ENCODE measurements around the gene WNT3.

WNT3 gene

DNA sequence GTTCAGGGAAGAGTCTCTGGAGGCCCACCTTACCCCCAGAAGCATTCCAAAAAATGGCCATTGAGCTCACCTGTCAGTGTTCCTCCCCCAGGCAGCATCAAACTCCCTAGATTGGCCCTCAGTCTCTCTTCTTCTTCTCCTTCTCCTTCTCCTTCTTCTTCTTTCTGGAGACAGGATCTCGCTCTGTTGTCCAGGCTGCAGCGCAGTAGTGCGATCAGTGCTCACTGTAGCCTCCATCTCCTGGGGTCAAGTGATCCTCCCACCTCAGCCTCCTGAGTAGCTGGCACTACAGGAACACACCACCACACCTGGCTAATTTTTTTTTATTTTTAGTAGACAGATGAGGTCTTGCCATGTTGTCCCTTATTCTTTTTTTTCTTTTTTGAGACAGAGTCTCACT lies 16.4 kb upstream of the WNT3 start:
- no peak for DNase-seq

DNA sequence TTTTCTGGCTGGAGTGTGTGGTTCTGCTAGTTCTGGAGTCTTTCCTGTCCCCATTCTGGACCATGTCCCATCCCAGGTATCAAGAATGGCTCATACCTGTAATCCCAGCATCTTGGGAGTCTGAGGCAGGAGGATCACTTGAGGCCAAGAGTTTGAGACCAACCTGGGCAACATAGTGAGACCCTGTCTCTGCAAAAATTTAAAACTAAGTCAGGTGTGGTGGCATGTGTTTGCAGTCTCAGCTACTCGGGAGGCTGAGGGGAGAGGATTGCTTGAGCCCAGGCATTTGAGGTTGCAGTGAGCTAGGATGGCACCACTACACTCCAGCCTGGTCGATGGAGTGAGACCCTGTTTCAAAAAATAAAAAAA lies 15.3 kb upstream of the WNT3 start:
- no peak for DNase-seq

DNA sequence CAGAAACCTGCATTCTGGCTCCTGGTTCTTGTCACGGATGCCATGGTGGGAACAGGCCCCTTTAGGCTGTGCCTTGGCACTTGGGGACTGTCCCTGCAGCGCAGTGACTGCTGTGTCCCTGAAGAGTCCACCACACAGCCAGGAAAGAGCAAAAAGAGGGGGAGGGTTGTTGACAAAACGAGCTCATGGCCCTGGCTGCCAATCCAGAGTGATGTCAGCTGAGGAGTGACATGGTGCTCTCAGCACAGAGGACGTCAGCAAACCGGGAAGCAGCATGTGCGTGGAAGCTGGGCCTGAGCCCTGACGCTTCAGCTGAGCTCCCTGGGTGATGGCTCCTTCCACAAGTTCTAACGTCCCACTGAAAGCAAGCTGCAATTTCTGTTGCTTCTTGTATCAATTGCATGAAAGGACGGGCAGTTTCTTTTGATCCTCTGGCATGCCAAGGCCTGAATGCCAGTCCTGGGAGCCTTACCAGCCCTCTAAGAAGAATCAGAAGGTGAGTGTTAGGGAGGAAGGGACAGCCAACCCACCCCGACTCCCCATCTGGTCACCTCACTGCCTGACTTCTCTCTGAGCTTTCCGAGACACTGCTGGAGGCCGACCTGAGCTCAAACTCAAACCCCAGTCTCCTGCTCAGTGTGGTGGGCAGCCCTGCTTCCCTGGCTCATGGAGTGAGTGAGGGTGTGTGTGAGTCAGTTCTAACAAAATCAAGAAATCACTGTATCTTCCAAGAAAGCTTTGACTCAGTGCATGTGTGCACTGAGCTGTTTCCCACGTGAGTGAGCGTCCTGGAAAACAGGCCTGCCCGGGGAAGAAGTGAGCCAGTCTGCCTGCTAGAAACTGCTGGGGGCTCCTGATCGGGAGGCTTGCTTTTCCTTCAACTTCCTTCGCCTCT lies 14.7 kb upstream of the WNT3 start:
- no peak for DNase-seq

DNA sequence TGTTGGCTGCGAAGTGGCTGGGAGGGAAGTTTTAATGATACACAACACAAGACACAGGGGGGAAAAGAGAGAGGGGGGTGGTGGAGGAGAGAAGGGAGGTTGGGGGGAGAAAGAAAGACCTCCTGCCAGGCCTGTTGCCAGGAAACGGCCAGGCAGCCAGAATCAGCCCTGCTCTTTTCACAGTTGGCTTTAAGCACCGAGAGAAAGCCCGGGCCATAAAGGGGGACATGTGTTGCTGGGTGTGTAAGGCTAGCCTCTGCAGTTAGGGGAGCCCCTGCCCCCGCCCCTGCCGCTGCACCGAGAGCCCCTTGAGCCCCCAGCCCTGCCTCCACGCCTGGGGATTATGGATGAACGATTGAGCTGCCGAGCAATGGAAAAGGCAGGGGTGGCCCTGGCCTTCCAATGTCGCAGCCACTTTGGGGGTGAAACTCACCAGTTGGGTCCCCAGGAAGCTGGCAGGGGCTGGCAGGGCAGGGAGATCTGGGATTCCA lies 13.9 kb upstream of the WNT3 start:
- no peak for DNase-seq

DNA sequence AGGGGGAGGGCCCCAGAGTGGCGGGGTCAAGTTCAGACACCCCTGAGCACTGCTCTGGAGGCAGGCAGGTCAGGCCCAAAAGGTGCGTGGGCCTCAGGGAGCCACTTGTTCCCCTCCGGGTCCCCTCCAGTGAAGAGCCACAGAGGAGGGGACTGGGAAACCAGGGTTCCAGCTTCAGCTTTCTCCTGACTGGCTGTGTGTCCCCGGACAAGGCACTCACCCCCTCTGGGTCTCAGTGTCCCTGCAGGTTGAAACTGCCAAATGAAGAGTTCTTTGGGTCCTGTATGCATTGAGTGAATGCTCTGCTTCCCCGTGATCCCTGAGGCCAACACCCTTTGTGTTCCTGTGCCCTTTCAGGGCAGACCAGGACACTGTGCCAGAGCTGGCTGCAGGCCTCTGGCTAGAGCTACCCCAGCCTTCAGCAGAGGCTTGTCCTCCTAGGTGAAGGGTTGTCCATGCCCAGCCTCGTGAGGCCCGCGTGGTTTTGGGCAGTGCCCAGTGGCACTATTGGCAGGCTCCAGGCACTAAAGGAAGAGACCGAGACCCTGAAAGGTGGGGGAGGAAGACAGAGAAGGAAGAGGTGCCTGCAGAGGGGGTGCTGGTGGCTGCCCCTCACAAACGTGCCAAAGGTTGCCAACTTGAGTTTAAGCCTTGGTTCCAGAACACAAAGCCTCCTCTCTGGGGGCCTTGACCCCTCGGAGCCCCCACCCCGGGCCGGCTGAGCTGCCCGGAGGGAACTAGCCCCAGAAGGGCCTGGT lies 13.3 kb upstream of the WNT3 start:
- no peak for DNase-seq

DNA sequence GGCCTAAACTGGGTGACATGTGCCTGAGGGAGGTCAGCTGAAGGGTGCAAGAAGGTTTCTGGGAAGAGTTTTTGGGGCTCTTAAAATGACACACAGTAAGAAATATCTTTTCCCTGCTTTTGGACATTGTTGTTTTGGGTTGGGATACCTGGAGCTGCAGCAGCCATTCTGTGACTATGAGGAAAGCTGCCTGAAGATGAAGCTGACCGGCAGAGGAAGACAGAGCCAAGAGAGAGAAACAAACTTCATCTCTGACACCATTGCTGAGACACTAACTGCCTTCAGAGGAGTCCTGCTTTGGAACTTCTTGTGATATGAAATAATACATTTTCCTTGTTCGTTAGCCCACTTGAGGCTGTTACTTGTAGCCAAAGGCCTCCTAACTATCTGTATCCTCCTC lies 8.8 kb upstream of the WNT3 start:
- DNase-seq, result no peak

DNA sequence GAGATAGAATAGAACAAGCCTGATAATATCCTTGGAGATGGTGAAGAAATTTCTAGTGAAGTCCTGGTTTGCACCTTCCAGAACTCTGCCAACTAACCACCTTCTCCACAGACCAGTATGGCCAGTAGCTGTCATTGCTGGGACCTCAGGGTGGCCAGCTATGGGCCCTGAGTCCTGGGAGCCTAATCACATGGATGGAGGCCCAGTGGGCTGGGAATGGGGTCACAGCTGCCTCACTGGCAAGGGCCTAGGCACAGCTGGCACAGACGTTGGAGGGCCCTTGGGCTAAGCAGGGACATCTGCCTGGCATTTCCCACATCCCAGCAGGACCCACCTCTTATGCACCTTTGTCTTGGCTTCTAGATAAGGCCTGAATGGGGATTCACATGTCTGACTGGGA lies 7.6 kb upstream of the WNT3 start:
- DNase-seq, result no peak

DNA sequence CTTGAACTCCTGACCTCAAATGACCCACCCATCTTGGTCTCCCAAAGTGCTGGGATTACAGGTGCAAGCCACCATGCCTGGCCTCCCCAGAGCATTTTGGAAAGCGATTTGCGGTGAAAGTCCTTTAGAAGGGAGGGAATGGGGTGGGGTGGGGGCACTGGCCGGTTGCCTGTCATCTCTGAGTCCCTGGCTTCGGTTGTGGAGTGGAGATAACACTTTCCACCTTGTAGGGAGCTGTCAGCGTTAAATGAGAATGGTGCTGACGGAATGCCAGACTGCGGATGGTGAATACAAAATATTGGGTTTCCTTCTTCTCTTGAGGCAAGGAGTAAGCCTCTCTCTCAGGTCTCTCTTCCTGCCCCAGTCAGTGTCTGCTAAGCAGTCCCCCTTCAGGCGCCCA lies 5.2 kb upstream of the WNT3 start:
- DNase-seq, result no peak

DNA sequence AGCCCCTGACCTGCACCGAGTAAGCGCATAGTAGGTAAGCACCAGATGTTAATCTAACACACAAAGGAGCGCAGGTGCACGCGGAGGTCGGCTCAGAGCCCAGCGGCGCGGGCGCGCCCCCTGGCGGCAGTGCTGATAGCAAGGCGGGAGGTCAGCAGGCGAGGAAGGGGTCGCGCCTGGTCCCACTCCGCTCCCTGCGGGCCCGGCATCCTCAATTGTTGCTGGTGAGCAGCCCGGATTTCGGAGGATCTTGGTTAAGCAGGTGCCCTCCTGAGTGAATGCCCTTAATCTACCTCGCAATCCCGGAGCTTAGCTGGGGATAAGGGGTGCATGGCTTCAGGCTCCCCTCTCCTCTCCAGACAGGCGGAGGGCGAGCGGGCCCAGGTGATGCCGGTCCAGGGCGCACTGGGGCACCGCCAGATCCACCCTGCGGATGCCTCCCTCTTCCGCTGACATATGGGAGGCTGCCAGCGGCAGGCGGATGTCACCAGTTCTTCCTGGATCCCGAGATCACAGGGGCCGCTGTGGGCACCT lies 4.0 kb upstream of the WNT3 start:
- DNase-seq, result peak; percentile 6

DNA sequence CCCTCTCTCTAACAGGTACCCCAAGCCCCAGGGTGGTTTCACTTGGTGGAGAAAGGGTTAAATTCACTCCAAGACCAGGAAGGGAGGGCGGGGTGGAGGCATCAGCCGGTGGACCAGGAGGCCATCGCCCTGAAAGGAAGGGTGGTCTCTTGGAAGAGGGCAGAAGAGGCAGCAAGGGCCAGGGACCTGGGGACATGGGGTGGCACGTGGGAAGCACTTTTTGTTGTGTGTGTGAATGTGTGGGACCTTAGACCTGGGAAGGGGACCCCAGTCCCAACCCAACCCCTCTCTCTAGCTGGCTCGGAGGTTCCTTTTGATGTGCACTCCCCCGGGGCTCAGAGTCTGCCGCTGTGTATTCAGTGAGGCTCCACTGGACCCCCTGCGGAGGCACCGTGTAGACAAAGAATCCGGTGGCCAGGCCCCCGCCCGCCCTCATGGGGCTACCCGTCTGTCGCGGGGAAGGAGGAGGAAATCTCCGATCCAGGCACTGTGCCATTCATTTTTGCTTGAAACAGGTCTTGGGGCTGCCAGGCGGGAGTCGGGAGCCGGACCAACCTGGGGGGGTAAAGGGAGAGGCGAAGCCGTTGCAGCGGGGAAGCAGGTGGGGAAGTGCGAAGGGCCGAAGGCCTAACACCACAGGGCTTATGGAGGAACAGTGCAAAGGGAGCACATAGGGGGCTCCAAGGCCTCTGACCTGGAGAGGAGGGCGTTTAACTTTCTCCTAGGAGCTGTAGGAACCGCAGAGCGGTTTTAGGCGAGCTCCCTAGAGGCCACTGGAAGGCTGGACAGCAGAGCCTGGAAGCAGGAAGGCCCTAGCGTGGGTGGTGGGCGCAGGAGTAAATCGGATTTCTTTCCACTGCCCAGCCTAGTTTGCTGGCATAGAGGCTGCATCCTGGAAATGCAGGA lies 3.2 kb upstream of the WNT3 start:
- no peak for DNase-seq

DNA sequence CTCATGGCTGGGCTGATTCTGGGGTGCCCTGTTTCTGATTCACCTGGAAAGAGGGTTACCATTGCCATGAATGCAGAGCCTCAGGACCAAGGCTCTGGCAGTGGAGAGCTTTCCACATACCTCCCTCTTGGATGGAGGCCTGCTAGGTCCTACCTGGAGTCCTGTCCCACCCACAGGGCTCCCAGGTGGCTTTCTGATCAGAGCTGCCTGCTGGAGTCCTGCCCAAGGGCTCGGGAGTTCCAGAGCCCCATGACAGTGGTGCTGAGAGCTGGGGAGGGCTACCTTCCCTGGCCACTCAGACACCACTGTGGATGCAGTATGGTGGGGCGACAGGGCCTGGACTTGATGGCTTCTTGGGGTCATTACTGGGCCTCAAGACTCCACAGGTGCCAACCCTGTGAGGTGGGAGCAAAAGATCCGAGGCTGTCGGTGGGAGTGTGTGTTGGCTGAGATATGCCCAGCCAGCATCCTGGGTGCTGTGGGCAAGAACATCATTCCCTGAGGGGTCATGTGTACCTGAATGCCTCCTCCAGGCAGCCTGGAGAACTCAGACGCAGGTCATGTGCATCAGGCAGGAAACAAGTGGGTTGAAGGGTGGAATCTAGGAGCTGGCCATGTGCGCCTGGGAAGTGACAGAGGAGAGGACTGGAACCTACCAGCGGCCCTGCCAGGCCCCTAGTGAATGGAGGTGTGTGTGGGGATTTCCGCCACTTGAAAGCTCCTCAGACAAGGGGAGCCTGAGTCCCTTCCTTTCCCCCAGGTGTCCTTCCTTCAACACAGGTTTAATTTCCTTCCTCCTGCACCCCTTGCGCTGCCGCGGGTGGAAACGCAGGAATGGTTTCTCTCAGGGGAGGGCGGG lies 2.3 kb upstream of the WNT3 start:
- DNase-seq, result no peak

DNA sequence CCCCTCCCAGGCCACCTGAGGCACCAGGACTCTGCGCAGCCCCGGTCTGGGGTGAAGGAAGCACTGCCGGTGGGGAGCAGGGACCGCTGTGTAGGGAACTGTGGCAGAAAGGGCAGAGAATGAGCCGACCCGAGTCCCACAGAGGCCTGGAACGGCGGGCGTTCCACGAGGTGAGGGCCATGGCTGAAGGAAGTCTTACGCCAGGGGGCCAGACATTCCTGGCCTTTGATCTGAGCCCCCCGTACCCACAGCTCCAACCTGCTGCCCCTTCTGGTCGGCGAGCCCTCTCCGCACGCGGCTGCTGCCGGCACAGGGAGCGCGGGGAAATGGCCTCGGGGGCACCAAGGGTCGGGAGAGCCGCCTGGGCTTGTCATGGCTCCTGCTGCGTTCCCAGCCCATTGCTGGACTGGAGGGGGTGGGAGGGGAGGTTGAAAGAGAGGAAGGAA lies 1.4 kb upstream of the WNT3 start:
- DNase-seq, result no peak

DNA sequence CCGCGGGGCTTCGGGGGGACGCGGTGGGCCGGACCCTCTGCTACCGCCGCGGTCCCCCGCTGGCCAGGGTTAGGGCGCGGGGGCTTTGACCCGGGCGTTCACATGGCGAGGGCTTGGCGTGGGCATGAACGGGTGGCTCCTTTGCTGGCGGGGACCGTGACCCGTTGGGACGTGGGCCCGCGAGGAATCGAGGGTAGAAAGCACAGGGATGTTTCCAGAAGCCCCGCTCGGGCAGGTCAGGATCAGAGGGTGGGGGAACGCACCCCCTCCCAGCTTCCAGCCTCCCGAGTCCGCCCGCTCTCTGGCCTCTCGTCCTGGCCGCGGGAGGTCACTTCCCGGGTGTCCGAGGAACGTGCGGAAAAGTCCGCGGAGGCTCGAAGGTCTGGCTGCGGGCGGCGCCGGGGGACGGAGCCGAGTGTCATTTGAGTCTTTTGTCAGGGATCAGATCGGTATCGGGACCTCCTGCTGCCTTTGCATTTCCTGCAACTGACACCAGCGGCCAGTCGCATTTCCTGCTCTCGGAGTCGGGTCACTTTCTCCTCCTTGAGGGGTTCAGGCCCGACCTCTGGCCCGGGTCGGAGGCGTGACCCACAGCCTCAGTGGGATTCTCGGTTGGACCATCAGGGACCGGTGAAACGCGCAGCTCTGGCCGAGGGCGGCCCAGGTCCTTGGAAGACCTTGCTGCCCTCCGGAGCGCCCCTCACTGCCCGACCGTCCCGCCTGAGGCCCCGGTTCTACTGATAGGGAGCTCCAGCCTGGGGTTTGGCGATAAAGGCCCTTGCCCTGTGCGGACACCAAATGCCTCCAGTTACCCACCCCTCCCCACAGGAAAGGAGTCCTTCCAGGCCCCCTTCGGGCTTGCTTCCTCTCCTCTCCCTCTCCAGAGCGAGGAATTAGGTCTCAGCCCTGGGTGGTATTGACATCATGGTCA lies 702 bp upstream of the WNT3 start:
- DNase-seq, result no peak

DNA sequence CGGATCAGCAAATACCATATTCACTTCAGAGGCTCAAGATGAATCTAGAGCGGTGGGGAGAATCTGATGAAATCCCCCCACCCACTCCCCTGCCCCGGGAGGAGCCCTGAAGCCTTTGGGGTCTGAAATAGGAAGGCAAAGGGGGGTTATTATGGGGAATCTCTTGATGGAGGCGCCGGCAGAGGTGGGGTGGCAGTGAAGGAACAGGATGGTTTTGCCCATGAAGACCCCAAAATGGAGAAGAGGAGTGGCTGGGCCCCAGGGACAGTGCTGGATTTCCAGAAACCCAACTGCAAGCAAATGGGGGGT lies 637 bp downstream of the WNT3 start:
- no peak for DNase-seq

DNA sequence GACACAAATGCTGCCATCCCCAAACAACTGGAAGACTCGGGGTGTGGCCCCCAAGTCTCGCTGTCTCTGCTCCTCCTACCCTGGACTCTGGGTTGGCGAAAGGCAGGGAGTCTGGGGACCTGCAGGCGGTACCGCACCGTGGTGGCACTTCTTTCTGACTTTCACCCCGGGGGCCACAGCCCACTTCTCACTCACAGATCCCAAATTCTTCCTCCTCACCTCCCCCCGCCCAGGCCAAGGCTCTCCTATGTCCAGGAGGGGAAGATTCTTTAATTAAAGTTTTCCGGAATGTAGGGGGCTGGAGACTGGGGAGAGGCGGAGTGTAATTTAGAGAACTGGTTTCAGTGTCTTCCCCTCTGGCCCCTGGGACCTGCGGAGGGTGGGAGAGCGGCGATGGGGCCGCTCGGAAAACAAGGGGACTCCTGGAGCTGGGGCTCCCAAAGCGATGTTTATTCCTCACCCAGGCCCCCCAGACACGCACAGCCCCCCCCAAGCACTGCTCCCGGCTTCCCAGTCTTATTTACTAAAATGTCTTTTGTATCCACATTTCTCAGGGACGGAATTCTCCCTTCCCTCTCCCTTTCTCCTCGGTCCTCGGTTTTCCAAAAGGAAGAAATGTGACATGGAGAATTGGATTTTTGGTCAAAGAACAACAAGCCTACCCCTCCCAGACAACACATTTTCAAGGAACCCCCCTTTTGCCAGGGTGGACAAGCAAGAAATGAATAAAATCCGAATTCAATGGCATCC lies 1.2 kb downstream of the WNT3 start:
- DNase-seq, result no peak

DNA sequence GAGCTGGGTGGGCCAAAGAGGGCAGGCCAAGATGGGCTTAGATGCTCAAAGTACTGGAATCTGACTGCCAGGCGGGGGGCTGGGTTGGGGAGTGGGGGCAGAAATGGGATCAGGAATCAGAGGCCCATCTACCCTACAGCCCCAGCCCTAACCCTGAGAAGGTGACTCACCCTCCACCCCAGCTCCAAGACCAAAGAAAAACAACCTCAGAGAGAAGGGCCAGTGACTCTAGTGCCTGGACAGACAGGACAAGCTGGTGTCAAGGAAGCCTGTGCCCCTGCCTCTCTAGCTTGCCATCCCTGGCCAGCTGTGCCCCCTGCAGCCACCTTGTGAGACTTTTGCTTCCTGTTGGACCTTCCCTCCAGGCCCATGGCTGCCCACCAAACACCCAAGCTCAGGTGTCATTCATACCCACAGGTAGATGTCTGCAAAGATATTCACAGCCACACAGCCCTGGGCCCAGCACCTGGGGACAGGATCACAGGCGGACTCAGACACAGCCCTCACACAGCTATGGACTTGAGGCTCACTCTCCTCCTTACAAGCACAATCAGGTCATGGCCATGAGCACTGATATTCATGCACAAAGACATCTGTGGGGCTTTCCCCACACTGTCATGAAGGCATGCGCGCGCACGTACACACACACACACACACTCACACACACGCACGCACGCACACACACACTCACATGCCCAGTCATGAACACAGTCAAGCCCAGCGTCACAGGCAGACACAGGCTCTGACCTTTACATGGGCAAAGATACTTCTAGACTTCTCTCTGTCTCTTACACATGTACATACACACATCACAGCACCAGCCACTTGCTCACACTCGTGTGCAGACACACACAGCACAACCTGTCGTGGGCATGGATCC lies 2.8 kb downstream of the WNT3 start:
- no peak for DNase-seq

DNA sequence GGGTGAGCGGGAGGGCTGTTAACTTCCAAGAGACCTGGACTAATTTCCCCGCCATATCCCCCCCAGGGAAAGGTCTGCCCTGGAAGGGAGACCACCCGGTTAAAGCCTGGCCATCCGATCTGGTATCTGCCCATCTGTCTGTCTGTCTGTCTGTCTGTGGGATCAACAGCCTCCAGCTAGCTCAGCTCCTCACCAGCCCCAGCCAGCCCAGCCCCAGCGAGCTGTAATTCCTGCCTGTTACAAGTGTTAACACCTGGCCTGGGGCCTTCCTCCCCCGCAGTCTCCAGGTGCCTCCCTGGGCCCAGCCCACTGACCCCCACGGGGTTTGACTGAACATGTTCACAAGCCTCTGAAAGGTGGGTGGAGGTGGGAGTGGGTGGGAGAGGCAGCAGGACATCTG lies 4.0 kb downstream of the WNT3 start:
- DNase-seq, result no peak

DNA sequence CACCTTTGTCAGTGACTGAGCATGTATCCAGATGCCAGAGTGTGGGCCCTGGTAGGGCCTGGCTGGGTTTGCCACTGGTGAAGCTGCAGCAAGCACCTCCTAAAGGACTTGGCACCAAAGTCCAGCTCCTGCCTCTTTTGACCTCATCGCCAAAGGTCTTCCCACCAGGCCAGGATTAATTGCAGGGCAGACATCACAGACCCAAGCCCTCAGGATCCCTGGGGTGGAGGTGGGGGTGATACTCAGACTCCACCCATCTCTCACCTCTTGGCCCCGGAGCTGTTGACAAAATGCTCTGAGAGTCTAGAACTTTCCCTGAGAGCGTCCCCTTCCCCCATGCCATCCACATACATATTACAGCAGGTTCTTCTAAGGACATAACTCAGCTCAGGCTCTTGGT lies 4.6 kb downstream of the WNT3 start:
- no peak for DNase-seq
